PFSK-1 (cell line): ENCODE results near the gene RECQL5.

Experiments used
- FOXP2 ChIP-seq: optimal IDR thresholded peaks from 2 replicates; pipeline ENCODE3; 2011; ENCODE audit warnings: borderline replicate concordance, control low read depth, inconsistent platforms; ENCODE audit not compliant: insufficient read depth; ENCODE audit errors: extremely low read length, extremely low read depth
- POLR2AphosphoS5 ChIP-seq: IDR thresholded peaks from 2 replicates; pipeline ENCODE4 v1.6.1; 2012; ENCODE audit warnings: low read depth, mild to moderate bottlenecking, control low read depth, low read length, moderate library complexity
- SIN3A ChIP-seq: IDR thresholded peaks from 2 replicates; pipeline ENCODE4 v1.6.1; 2012; ENCODE audit warnings: mild to moderate bottlenecking, low read length, moderate library complexity, borderline replicate concordance; ENCODE audit not compliant: insufficient read depth
- TAF1 ChIP-seq: IDR thresholded peaks from 2 replicates; pipeline ENCODE4 v1.6.1; 2012; ENCODE audit warnings: low read length, control low read depth, borderline replicate concordance; ENCODE audit not compliant: insufficient read depth
- TF ChIP-seq, protein P1 (sequence below), 2 experiments: IDR thresholded peaks; 2 replicates each; pipeline versions ENCODE4 v1.6.1 to v1.8.0; 2011 to 2012; ENCODE audit warnings: low read depth in 2 of 2, low read length in 2 of 2, control low read depth in 1 of 2, inconsistent platforms in 1 of 2, mild to moderate bottlenecking in 1 of 2, moderate library complexity in 1 of 2; ENCODE audit not compliant: insufficient read depth in 1 of 2

- no peak for TF ChIP-seq POLR2AphosphoS5
- no peak for TF ChIP-seq SIN3A
- TF ChIP-seq FOXP2: no peak
- TF ChIP-seq TAF1: no peak
- TF ChIP-seq, protein P1, sequence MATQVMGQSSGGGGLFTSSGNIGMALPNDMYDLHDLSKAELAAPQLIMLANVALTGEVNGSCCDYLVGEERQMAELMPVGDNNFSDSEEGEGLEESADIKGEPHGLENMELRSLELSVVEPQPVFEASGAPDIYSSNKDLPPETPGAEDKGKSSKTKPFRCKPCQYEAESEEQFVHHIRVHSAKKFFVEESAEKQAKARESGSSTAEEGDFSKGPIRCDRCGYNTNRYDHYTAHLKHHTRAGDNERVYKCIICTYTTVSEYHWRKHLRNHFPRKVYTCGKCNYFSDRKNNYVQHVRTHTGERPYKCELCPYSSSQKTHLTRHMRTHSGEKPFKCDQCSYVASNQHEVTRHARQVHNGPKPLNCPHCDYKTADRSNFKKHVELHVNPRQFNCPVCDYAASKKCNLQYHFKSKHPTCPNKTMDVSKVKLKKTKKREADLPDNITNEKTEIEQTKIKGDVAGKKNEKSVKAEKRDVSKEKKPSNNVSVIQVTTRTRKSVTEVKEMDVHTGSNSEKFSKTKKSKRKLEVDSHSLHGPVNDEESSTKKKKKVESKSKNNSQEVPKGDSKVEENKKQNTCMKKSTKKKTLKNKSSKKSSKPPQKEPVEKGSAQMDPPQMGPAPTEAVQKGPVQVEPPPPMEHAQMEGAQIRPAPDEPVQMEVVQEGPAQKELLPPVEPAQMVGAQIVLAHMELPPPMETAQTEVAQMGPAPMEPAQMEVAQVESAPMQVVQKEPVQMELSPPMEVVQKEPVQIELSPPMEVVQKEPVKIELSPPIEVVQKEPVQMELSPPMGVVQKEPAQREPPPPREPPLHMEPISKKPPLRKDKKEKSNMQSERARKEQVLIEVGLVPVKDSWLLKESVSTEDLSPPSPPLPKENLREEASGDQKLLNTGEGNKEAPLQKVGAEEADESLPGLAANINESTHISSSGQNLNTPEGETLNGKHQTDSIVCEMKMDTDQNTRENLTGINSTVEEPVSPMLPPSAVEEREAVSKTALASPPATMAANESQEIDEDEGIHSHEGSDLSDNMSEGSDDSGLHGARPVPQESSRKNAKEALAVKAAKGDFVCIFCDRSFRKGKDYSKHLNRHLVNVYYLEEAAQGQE (IDR thresholded peaks at IDR 0.05; ENCODE audit: insufficient read depth in 1 of 2, low read depth in 2 of 2, low read length in 2 of 2): no peak
Measured at GRCh38 chr17:75652934-75653549, 13.9 kb downstream of the RECQL5 start.
